T-helper 2 cell treated with Interferon-gamma antibody and Interleukin-4, amounts not matched to agents 100 ng/mL and 5 ng/mL, for 36 hours (primary cell): Measurements from ENCODE around the gene GLCCI1. TPM values are rescaled to one million over a fixed set of nuclear protein-coding genes. Genes with fewer than 3 reads are reported as not detected.
"Not testable (repeated sequence)": the region's sequence is repeated elsewhere in the genome, so short reads cannot be mapped to it uniquely, and the experiment has no call there.

ENCODE experiments used
- intact Hi-C: fragments of 100-400 bp; cut with micrococcal nuclease; formaldehyde crosslinking; loops from one replicate; pipeline ENCODE4 v1.15.1; 2023
- total RNA-seq: library from RNA; stranded (reverse); gene quantifications from 2 replicates; pipeline ENCODE4 v1.2.3, GENCODE V29; 2022

Gene GLCCI1
- total RNA-seq, 1 donor from 2014 or later, result 35.8 TPM

- intact Hi-C loops, result no loop called here
Measured at GRCh38 chr7:7982904-7983303, 14.3 kb downstream of the GLCCI1 start.

GRCh38 chr7:7984424-7984823 is 15.8 kb downstream of the GLCCI1 start:
- intact Hi-C loops, result no loop called here

- intact Hi-C loops, result loop anchor here (2.0 kb wide), 1 partner anchor 20 kb away; the partner anchor contains the start of gene GLCCI1
Measured at GRCh38 chr7:7988706-7989105, 20.1 kb downstream of the GLCCI1 start.

- intact Hi-C loops, result loop anchor here (2.0 kb wide), 1 partner anchor 20 kb away; the partner anchor contains the start of gene GLCCI1
Measured at GRCh38 chr7:7989133-7989532, 20.5 kb downstream of the GLCCI1 start.

- intact Hi-C loops, result loop anchor here (2.0 kb wide), 1 partner anchor 21 kb away; the partner anchor contains the start of gene GLCCI1
Measured at GRCh38 chr7:7989616-7990440, 21.2 kb downstream of the GLCCI1 start.

GRCh38 chr7:7990441-7990761 is 21.8 kb downstream of the GLCCI1 start:
- intact Hi-C loops, result no loop called here

- intact Hi-C loops, result no loop called here
Measured at GRCh38 chr7:7992506-7992905, 23.9 kb downstream of the GLCCI1 start.

- intact Hi-C loops, result not testable (repeated sequence)
Measured at GRCh38 chr7:7995348-7995747, 26.8 kb downstream of the GLCCI1 start.

- intact Hi-C loops, result no loop called here
Measured at GRCh38 chr7:7996568-7996967, 28.0 kb downstream of the GLCCI1 start.

GRCh38 chr7:8000315-8000941 is 31.8 kb downstream of the GLCCI1 start:
- intact Hi-C loops, result no loop called here

- intact Hi-C loops, result no loop called here
Measured at GRCh38 chr7:8003077-8003476, 34.5 kb downstream of the GLCCI1 start.

GRCh38 chr7:8005279-8005678 is 36.7 kb downstream of the GLCCI1 start:
- intact Hi-C loops, result no loop called here

- intact Hi-C loops, result loop anchor here (2.0 kb wide), 1 partner anchor 46 kb away; the partner anchor contains the start of gene GLCCI1
Measured at GRCh38 chr7:8014399-8014798, 45.8 kb downstream of the GLCCI1 start.

GRCh38 chr7:8015100-8015745 is 46.6 kb downstream of the GLCCI1 start:
- intact Hi-C loops, result loop anchor here (2.0 kb wide), 1 partner anchor 46 kb away; the partner anchor contains the start of gene GLCCI1

- intact Hi-C loops, result loop anchor here (2.0 kb wide), 1 partner anchor 47 kb away; the partner anchor contains the start of gene GLCCI1
Measured at GRCh38 chr7:8015746-8016120, 47.1 kb downstream of the GLCCI1 start.

GRCh38 chr7:8017423-8017822 is 48.8 kb downstream of the GLCCI1 start:
- intact Hi-C loops, result no loop called here

- intact Hi-C loops, result no loop called here
Measured at GRCh38 chr7:8018961-8019360, 50.4 kb downstream of the GLCCI1 start.

- intact Hi-C loops, result no loop called here
Measured at GRCh38 chr7:8022628-8023027, 54.0 kb downstream of the GLCCI1 start.

GRCh38 chr7:8035192-8035591 is 66.6 kb downstream of the GLCCI1 start:
- intact Hi-C loops, result loop anchor here (5.0 kb wide), 1 partner anchor 273 kb away; no protein-coding TSS in a partner anchor

GRCh38 chr7:8035647-8036518 is 67.3 kb downstream of the GLCCI1 start:
- intact Hi-C loops, result loop anchor here (2.0 to 5.0 kb wide), 3 partner anchors 155 to 355 kb away; no protein-coding TSS in a partner anchor

GRCh38 chr7:8037151-8037550 is 68.6 kb downstream of the GLCCI1 start:
- intact Hi-C loops, result loop anchor here (2.0 to 5.0 kb wide), 3 partner anchors 154 to 356 kb away; no protein-coding TSS in a partner anchor
